ENCODE results near the gene STBD1.
A peak's percentile ranks its signal among the peaks of the same experiment; 100 is the strongest.
"Not testable (repeated sequence)": the region's sequence is repeated elsewhere in the genome, so short reads cannot be mapped to it uniquely, and the experiment has no call there.

The STBD1 gene

GRCh38 chr4:76305971-76306881 lies at the start of gene STBD1:
Gene STBD1 (plus strand): TSS chr4:76306733. CDS start chr4:76306770, 37 bp downstream.
- peak; percentile 55 for DNase-seq

GRCh38 chr4:76256968-76257367 lies 49.6 kb upstream of the STBD1 start:
- no peak for DNase-seq

GRCh38 chr4:76257824-76258223 lies 48.7 kb upstream of the STBD1 start:
- no peak for DNase-seq

- DNase-seq, result no peak
Observed at GRCh38 chr4:76260571-76260970, 46.0 kb upstream of the STBD1 start.

DNA sequence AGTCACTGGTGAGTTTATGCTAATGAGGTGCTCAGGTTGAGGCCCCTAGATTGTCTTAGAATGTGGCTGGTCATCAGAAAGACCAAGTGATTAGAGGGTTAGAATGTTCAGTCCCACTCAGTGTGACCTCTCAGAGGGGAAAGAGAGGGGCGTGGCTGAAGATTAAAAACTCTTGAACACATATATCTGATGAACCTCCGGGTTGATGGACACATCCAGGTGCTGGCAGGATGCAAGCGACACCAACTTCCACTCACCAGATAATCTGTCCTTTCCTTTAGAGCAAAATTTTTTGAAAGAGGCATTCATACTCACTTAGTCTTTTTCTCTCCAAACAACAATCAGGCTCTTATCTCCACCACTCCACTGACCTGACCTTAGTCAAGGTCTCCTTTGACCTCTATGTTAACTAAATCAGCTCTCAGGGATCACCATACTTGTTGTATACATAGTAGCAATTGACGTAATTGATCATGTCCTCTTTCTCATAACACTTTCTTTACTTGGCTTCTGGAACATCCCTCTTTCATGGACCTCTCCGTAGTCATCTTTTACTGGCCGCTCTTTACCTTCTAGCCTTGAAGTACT lies 40.8 kb upstream of the STBD1 start:
- no peak for DNase-seq

DNA sequence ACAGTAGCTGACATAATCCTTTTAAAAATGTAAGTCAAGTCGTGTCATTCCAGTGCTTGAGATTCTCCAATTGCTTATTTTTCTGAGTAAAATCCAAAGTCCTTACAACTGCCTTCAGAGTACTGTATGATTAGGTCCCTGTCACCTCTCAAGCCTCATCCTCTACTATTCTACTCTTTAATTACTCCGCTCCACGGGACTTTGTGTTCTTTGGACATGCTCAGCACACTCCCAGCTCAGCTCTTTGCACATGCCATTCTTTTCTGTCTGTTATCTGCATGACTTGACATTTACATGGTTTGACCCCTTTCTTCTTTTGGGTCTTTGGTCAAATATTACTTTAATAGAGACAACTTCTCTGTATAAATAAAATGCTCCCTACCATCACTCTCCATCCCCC lies 39.9 kb upstream of the STBD1 start:
- no peak for DNase-seq

DNA sequence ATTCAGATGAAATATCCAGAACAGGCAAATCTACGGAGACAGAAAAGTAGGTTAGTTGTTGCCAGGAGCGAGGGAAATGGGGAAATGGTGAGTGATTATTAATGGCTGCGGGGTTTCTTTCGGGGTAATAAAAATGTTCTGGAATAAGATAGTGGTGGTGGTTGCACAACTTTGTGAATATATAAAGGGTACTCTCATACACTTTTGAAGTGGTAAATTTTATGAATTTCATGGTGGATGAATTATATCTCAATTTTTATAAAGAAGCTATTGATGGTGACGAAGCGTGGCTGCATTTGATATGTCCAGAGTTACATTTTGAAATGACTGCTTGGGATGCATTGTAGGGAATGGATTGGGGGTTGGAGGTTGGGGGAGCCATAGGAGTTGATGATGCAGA lies 38.7 kb upstream of the STBD1 start:
- no peak for DNase-seq

DNA sequence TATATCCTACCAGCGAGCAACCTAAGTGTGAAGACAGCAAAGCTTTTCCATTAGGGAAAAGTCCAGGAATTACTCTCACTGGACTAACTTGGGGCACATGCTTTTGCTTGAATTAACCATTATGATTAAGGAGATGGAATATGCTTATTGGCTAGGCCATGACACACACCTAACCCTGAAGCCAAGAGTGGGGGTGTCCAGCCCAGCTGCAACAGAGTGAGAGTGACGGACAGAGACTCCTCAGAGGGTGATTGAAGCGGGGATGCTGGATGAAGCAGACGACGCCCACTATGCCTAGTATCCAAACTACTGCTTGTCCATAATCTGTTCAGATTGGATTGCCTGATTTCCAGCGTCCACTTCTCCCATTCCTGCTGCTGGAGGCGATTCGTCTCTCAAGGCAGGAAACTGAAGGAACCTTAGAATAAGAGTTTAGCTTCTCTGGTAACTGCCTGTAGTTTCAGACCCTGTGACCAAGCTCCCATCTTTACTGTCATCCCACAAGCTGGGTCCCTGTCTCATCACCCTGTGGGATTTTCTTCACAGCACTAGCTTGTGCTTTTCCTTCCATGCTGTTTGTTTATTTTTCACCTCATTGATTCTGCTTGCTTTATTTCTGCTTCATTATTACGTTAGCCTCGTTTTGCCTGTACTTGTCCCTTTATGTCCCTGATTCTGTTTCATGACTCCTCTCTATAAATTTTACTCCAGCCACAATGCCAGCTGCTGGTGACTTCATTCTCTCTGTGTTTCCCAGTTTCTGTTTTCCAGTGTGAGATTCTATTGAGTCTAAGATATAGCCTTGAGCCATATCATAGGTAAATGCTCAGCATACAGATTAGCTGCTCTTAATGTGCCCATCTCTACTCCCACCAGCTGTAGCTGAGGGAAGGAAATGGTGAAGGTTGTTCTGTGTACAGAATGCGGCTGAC lies 36.0 kb upstream of the STBD1 start:
- no peak for DNase-seq

DNA sequence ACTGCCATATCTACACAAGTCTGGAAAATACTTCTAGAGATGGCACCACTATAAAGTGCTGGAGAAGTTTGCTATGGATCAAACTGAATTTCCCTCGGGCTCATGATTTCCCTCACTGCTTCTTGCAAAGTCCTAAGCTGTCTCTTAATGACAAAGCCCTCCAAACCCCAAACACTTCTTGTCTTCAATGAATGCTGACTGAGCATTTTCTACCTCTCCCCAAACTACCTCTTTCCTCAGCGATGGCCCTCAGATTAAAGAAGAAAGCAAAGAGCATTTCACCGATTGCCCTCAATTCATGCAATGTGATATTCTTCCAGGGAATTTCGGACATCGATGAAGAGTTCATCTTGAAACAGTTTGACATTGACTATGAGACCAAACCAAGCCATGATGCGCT lies 35.3 kb upstream of the STBD1 start:
- no peak for DNase-seq

DNA sequence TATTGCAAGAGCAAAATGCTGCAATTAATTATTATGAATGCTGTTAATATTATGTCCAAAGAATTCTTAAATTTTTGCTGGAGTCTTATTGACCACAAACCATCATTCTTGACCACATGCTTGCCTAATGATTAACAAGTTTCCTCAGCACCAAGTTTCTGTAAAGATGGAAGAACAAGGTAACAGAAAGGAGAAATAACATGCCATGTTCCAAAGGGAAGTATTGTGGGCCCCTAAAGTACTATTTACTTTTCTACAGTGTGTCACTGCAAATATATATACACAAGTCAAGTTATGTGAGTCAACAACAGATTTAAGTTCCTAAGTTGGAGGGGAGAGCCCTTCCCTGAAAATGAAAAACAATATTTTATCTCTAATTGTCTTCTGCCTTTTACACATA lies 34.5 kb upstream of the STBD1 start:
- no peak for DNase-seq

GRCh38 chr4:76272582-76272981 lies 34.0 kb upstream of the STBD1 start:
- no peak for DNase-seq

GRCh38 chr4:76272999-76273398 lies 33.5 kb upstream of the STBD1 start:
- no peak for DNase-seq

GRCh38 chr4:76275486-76276124 lies 30.9 kb upstream of the STBD1 start:
- no peak for DNase-seq

- no peak for DNase-seq
Observed at GRCh38 chr4:76276813-76277212, 29.7 kb upstream of the STBD1 start.

GRCh38 chr4:76277667-76278066 lies 28.9 kb upstream of the STBD1 start:
- DNase-seq, result no peak

- no peak for DNase-seq
Observed at GRCh38 chr4:76278583-76278982, 27.9 kb upstream of the STBD1 start.

- peak; percentile 35 for DNase-seq
Observed at GRCh38 chr4:76279462-76279861, 27.1 kb upstream of the STBD1 start.

DNA sequence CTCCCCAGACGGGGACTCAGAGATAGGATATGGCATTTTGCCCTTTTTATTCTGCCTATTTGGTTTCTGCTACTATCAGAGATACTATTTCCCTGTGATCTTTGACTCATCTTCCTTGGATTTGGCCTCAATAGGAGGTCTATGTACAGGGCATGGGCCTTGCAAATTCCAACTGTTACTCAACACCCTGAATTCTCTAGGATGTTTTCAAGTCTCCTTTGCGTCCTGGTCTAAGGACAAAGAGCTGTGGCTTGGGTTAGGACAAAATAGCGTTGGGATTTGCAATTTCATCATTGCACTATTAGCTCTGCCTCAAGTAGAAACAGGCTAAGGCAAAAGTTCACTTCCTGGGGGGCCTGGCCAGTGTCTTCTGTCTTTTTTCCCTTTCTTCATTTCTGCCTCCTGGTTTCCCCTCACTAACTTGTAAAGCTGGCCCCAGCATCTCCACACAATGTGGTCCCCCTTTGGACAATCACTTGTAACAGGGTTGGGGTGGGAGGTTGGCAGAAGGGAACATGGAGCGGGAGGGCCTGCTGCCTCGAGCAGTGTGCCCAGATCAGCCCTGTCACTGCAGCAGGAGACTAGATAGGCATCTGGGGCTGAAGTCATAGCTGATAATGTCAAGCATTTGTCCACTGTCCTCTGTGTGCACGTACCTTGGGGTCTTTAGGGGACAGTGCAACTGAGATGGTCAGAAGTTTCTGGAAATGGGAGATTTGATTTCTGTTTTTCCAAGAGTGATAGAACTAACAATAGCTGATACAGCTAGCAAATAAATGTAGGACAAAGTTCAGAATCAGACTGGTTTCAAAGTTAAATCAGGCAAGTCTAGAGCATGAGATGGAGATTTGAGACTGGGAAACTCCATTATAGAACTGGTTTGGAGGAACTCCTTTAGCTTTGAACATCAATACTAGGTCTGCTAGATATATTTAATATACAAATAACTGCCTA lies 25.8 kb upstream of the STBD1 start:
- no peak for DNase-seq

DNA sequence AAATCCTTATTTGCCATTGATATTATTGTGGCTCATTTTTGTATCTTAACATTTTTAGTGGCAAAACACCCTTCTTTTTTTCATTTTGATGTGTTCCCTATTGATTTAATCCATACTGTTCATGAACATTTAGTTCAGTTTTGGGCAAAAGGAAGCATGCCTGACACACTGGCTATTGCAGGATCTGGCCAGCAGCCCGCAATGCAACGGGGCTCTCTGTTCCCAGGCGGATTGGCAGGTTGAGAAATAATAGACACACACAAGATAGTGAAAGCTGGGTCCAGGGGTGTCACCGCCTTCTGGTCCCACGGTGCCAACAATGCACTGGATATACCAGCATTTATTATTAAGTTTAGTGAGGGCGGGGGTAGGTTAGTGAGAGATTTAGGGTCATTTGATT lies 24.9 kb upstream of the STBD1 start:
- not testable (repeated sequence) for DNase-seq

DNA sequence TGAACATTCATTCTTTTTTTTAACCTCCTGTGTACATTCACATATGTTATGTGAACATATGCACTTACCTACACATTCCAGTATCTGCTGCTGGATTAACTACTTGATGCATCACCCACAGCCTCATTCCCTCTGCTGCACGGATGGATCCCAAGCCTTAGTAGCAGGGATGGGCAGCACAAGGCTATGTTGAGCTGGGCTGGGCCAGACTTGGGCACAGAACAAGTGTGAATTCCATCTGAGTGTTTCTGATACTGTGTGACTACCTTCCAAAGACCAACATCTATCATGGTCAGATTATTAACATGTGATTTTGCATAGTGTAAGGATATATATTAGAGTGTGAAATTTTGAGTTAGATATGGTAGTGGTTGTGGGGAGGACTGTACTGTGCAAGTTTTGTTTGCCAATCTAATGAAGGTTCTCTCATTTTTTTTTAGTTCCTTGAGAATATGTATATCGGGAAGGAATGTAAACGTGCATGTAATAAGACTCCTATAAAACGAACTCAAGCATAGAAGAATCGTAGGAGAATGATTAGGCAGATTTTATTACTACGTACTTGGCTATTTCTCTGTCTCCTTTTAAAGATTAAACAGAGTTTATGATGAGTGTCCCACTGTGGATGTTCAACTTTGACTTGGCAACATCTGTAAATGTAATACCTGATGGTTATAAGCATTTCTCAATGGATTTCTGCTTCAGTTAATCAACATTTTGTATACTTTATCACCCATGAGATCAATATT lies 23.4 kb upstream of the STBD1 start:
- no peak for DNase-seq

DNA sequence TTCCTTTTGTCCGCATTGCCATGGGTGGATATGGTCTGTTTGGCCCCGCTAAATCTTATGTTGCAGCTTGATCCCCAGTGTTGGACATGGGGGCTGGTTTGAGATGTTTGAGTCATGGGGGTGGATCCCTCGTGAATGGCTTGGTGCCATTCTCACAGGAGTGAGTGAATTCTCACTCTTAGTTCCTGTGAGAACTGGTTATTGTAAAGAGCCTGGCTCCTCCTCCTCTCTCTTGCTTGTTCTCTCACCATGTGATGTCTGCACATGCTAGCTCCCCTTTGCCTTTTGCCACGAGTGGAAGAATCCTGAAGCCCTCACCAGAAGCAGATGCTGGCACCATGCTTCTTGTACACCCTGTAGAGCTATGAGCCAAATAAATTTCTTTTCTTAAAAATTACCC lies 22.6 kb upstream of the STBD1 start:
- DNase-seq, result no peak

Measured in stimulated activated CD4-positive, alpha-beta T cell treated with anti-CD3 and anti-CD28 coated beads, Interleukin-15, amount 100 ng/mL, for 24 hours (primary cell).